GM19372 (cell line): Measurements from ENCODE around the gene ABCB6.
"Not testable (repeated sequence)": the region's sequence is repeated elsewhere in the genome, so short reads cannot be mapped to it uniquely, and the experiment has no call there.

Source experiments
- ATAC-seq: cut with Tn5 transposase; IDR thresholded peaks from one replicate; pipeline ENCODE4 v1.9.1; 2021; ENCODE audit warnings: mild to moderate bottlenecking, low read depth, moderate library complexity; ENCODE audit not compliant: unreplicated experiment

The ABCB6 gene

DNA sequence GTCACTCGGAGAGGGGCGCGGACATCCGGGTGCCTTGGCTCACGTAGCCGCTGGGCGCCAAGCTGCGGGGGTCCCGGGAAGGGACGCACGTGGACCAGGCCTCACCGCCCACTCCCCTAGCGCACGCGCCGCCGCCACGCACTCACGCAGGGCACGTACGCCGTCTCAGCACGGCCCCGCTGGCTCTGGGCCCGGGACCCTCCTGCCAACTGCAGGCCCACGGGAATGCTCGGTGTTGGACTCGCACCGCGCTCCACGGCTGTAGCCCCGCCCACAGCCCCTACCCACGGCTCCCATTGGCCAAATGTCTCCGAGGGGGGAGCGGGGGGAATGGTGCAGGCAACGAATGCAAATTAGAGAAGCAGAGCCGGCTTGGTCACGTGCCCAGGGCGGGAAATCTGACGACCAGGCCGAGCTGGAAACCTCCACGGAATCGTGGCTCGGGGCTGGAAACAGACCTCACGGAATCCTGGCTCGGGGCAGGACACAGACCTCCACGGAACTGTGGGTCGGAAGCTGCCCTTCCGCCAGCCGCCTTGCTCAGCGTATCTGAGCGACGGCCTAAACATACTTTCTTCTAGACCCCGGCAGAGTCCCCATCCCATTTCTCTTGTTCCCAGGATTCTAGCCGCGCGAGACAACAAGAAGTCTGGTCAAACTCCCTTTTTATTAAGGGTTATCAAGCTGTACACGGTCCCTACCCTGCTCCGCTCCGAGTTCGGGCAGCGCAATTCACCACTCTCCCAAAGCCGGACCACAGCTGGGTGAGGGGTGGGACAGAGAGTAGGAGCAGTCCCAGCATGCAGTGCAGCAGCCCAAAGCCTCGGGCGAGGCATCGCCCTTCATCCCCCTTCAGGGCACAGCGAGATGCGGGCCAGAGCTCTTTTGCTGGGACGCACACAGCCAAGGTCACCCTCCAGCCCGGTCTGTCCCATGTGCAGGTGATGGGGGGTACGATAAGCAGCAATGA lies at the start of gene ABCB6:
Gene ABCB6 (minus strand): TSS at position 227 of the 970 bp plus-strand sequence. CDS start 285 bp downstream, outside the sequence.
- peak; percentile 82 for ATAC-seq

DNA sequence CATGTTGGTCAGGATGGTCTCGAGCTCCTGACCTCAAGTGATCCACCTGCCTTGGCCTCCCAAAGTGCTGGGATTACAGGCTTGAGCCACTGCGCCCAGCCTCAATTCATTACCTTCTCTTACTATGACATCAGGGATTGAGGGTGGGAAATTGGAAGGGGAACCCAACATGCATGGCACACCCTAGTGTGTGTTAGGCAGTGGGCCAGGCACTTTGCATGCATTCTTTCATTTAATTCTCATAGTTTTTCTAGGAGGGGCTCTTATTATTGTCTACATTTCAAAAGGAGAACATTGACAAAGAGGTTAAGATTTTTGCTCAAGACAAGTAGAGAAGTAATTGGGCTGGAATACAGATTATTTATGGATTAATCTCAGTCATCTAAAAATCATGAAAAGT lies 49.5 kb upstream of the ABCB6 start:
- no peak for ATAC-seq

DNA sequence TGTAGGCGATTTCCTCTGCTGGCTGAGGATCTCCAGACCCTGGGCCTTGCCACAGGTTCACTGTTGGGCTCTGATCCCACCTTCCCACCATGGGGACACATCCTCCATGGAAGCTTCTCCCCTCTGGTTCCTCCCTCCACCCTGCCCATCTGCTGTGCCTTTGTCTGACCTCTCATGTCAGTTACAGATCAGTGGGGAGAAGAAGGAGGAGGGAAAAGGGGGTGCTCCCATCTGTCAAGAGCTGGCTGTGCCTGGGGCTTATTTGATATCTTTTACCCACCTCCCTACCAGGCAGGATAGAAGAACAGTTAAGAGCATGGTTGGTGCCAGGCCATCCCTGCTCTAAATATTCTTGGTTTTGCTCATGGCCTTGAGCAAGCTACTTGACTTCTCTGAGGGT lies 48.1 kb upstream of the ABCB6 start:
- no peak for ATAC-seq

- ATAC-seq, result no peak
Measured at GRCh38 chr2:219266232-219266631, 47.5 kb upstream of the ABCB6 start.

DNA sequence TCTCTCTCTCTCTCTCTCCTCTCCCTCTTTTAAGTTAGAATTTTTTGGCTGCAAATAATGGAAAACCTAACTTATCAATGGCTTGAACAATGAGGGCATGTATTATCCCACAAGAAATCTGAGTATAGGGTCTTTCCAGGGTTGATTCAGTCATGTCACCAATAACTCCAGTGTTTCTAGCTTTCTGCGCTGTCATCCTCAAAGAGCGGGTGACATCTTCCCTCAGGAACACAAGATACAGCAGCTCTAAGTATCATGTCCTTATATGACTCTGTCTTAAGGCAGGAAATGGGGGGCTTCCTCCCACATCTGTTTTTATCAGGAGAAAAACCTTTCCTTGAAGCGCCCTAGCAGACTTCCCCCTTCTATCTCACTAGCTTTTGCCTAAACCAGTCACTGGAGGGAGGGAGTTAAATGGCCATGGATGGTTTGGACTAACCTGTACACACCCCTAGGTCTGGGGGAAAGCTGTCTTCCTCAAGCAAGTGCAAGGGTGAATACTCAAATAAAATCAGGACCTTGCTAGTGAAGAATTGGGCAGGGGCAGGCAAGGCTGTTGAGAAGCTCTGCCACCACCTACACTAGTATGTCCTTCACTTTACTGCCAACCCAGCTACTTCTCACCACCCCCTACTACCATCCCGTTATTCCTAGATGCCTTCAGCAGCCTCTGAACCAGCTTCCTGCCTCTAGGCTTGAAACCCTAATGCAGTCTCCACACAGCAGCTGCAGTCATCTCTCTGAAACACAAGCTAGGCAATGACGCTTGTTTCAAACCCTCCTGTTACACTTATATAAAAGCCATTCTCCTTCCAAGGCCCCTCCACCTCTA lies 42.5 kb upstream of the ABCB6 start:
- ATAC-seq, result no peak

GRCh38 chr2:219258942-219259341 lies 40.2 kb upstream of the ABCB6 start:
- ATAC-seq, result not testable (repeated sequence)

DNA sequence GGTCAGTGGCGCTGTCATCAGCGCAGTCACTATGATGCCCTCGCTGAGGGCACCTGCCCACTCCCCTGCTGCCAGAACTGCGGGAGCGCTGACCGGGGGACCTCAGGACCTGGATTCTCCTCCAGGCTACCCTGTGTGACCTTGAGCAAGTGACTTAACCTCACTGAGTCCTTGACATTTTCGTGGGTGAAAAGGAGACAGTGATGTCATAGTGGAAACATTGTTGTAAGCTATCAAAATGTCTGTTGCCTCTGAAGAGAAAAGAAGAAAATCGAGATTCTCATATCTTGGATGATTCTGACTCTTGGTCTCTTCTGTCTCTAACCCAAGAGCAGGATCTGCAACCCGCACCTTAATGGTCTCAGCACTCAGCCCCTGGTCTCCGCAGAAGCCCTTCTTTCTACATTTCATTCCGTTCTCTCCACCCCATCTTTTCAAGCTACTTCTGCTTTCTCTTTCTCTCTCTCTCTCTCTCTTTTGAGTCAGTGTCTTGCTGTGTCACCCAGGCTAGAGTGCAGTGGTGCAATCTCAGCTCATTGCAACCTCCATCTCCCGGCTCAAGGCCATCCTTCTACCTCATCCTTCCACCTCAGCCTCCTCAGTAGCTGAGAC lies 35.9 kb upstream of the ABCB6 start:
- peak; percentile 30 for ATAC-seq

DNA sequence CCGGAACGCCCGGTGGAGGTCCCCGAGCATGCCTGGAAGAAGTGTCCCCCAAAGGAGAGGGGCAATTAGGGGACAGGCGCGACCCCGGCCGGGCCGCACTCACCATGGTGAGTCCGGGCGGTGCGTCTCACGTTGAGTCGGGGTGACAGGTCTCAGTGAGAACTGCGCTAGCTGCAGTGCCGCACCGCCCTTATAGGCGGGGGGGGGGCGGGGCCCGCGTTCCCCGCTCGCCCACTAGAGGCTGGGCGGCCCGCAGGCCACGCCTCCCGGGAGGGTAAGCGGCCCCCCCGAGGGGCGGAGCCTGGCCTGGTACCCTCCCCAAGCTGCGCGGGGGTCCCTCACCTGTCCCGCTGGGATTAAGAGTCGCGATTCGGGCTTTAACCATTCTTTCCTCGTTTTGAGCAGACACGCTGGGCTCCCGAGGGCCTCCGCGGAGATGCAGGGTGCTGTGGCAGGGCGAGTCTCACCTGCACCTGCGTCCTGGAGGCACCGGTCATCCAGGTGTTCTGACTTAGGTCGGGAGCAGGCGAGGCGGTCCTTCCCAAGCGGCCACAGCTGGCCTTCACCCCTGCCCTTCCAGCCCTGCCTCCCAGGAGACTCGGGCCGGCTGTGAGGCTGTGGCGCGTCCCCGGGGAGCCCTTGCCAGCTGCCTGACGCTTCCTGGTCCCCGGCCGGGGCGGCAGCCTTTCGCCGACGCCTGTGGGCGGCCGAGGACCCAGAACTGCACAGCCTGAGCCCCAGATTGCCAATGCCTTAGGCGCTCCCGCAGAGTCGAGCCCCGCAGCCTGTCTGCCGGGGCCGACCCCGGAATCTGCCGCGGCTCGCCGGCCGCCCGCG lies 35.2 kb upstream of the ABCB6 start, which contains the start of gene TUBA4A:
Gene TUBA4A (minus strand): TSS at position 166 of the 837 bp plus-strand sequence. CDS start 60 bp downstream, at position 106.
- peak; percentile 48 for ATAC-seq

- ATAC-seq, result no peak
Measured at GRCh38 chr2:219252900-219253752, 34.4 kb upstream of the ABCB6 start, which contains the start of gene TUBA4B. TSS of gene TUBA4B (plus strand) at chr2:219253243. CDS start at chr2:219253408, 165 bp downstream.

DNA sequence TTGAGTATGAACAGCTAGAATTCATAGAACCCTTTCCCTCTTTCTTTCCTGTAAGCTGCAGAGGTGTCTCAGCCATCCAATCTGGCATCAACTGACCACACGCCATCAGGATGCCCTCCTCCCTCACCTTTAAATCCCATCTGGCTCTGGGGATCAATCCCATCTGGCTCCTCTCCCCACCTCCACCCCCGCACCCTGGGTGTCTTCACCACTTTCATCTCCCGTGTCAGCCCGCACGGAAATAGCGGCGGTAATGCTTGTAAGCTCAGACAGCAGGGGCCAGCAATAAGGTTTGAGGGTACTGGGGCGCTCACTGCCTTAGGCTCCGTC lies 33.8 kb upstream of the ABCB6 start:
- no peak for ATAC-seq

GRCh38 chr2:219252084-219252483 lies 33.3 kb upstream of the ABCB6 start:
- ATAC-seq, result no peak

DNA sequence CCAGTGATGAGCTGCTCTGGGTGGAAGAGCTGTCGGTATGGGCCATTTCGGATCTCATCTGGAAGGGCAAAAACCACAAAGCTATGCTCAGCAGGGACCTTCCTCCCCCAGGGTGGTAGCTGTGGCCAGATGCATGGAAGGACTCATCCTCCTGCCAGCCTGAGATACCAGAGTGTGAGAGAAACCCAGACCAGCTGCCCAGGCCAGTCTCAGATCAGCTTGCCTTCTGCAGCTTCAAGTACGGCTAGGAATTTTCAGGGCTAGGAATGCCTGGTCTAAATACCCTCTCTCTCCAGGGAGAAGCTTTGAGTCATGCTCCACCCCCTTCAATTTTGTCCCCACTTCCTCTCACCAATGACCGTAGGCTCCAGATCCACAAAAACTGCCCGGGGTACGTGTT lies 32.9 kb upstream of the ABCB6 start:
- ATAC-seq, result no peak

DNA sequence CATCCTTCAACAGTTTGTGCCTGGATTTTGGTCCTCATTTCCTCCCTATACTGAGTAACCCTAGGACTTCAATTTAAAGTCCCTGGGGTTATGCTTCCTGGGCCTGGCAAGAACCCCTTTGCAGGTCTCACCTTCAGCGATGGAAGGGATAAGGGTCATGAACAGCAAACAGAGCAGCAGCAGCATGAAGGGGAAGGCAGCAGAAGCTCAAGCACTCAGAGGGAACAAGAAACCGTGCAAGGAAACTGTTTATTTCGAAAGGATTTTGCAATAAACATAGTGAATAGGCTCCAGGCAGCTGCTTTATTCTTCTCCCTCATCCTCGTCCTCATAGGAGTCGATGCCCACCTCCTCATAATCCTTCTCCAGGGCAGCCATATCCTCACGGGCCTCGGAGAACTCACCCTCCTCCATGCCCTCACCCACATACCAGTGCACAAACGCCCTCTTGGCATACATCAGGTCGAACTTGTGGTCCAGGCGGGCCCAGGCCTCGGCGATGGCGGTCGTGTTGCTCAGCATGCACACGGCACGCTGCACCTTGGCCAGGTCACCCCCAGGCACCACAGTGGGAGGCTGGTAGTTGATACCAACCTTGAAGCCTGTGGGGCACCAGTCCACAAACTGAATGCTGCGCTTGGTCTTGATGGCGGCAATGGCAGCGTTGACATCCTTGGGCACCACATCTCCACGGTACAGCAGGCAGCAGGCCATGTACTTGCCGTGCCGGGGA lies 31.5 kb upstream of the ABCB6 start:
- ATAC-seq, result no peak

DNA sequence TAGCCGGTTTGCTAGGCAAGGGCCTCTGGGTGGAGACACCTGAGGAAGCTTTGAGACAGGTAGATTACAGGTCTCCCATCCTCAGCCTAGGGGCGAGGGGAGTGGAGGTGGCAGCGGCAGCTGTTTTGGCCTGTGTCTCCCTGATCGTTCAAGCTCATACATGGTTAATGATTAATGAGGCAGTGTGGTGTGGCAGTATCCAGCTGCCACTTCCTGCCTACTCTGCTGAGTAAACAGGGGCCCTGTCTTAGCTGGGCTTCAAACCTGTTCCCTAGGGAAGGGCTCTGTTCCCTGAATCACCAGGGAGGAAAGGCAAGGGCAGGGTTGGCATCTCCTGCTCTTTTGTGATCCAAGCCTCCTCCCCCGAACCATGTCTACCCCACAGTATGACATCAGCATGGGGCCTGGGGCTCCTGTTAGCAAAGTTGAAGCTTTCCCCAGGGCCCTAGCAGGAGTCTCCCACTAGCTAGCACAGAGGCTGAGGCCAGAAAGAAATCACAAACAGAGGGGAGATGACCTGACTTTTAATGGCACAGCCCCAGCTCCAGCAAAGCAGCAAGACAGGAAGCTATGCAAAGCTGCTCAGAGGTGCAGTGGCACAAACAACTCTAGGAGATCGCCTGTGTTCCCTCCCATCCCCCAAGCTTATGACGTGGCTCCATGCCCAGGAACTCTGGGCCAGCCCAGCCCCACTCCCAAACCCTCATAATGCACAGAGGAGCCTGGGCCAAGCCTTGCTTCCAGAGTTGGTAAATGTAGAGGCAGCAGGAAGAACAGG lies 30.6 kb upstream of the ABCB6 start:
- ATAC-seq, result peak; percentile 41

GRCh38 chr2:219248845-219249202 lies 30.1 kb upstream of the ABCB6 start:
- ATAC-seq, result no peak

DNA sequence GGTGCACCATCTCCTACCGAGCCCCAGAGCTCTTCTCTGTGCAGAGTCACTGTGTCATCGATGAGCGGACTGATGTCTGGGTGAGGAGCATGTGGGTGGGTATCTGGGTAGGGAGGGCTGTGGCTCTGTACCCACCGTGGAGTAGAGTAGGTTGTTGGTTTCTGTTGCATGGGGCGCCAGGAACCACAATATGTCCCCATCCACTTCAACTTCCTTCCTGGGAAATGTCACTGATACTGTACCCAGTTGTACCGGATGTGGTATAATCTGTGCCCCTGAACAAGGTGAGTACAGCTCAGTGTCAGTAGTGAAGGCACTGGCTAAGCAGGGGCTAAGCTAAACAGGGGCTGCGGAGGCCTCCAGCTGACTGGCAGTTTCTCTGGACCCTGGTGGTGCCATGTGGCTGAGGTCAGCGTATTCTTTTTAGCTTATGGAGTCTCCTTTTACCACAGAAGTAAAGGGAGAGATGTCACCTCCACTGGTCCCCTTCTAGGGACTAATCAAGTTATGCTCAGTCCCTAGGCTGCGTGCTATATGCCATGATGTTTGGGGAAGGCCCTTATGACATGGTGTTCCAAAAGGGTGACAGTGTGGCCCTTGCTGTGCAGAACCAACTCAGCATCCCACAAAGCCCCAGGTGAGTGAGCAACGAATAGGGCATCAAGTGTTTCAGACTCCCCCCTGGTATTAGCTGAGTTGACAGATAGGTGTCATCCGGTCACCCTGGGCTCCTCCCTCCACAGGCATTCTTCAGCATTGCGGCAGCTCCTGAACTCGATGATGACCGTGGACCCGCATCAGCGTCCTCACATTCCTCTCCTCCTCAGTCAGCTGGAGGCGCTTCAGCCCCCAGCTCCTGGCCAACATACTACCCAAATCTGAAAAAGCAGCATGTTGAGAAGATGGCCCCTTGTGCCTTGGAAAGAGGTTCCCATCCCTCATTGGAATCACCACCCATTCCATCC lies 29.2 kb upstream of the ABCB6 start:
- ATAC-seq, result no peak
